GM19025 (cell line): ENCODE results near the gene RABL6.
A peak's percentile ranks its signal among the peaks of the same experiment; 100 is the strongest.
"Not testable (repeated sequence)": the region's sequence is repeated elsewhere in the genome, so short reads cannot be mapped to it uniquely, and the experiment has no call there.

Experiments used
- ATAC-seq: cut with Tn5 transposase; IDR thresholded peaks from one replicate; pipeline ENCODE4 v1.9.1; 2021; ENCODE audit warnings: mild to moderate bottlenecking, low read depth, moderate library complexity; ENCODE audit not compliant: unreplicated experiment

Gene RABL6, protein sequence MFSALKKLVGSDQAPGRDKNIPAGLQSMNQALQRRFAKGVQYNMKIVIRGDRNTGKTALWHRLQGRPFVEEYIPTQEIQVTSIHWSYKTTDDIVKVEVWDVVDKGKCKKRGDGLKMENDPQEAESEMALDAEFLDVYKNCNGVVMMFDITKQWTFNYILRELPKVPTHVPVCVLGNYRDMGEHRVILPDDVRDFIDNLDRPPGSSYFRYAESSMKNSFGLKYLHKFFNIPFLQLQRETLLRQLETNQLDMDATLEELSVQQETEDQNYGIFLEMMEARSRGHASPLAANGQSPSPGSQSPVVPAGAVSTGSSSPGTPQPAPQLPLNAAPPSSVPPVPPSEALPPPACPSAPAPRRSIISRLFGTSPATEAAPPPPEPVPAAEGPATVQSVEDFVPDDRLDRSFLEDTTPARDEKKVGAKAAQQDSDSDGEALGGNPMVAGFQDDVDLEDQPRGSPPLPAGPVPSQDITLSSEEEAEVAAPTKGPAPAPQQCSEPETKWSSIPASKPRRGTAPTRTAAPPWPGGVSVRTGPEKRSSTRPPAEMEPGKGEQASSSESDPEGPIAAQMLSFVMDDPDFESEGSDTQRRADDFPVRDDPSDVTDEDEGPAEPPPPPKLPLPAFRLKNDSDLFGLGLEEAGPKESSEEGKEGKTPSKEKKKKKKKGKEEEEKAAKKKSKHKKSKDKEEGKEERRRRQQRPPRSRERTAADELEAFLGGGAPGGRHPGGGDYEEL

GRCh38 chr9:136807281-136808074, at the start of gene RABL6:
RABL6 (plus strand) TSS chr9:136807948; CDS start chr9:136808197, 249 bp downstream.
- peak; percentile 74 for ATAC-seq

DNA sequence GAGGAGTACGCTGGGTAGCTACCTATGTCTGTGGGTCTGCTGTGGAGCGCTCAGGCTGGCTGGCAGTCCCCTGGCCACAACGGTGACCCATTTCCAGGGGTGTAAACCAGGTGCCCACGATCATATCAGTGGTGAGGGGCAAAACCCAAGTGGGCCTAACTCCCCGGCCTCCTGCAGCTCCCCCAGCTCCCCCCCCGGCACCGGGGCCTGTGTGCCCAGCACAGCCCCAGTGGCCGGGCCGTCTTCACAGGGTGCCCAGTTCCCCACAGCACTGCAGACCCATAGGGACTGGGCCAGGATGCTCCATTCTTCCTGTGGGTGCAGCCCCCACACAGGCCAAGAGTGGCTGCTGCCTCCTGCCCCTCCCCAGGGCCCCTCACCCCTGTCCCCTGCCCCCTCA, 48.7 kb upstream of the RABL6 start:
- no peak for ATAC-seq

- ATAC-seq: no peak
Measured at GRCh38 chr9:136759436-136760325, 48.1 kb upstream of the RABL6 start.

GRCh38 chr9:136760424-136760823, 47.3 kb upstream of the RABL6 start:
- ATAC-seq: no peak

- ATAC-seq: not testable (repeated sequence)
Measured at GRCh38 chr9:136760834-136761544, 46.8 kb upstream of the RABL6 start.

GRCh38 chr9:136761545-136761981, 46.2 kb upstream of the RABL6 start:
- no peak for ATAC-seq

DNA sequence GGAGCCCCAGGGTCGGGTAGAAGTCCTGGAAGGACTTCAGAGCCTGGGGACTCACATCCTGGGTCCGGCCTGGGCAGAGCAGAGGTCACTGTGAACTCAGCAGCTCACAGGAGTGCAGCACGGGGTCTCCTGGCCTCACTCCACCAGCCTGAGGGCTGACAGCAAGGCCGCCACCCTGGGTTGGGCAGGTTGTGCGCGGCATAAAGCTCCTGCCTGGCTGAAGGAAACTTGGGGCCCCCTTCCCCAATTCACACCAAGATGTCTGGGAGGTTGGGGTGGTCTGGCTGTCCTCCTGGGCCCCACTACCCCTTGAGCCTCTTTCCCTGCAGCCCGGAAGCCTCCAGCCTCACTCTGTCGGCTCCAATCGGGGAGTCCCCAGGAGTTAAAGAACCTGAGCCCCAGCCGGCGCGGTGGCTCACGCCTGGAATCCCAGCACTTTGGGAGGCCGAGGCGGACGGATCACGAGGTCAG, 45.5 kb upstream of the RABL6 start:
- no peak for ATAC-seq

DNA sequence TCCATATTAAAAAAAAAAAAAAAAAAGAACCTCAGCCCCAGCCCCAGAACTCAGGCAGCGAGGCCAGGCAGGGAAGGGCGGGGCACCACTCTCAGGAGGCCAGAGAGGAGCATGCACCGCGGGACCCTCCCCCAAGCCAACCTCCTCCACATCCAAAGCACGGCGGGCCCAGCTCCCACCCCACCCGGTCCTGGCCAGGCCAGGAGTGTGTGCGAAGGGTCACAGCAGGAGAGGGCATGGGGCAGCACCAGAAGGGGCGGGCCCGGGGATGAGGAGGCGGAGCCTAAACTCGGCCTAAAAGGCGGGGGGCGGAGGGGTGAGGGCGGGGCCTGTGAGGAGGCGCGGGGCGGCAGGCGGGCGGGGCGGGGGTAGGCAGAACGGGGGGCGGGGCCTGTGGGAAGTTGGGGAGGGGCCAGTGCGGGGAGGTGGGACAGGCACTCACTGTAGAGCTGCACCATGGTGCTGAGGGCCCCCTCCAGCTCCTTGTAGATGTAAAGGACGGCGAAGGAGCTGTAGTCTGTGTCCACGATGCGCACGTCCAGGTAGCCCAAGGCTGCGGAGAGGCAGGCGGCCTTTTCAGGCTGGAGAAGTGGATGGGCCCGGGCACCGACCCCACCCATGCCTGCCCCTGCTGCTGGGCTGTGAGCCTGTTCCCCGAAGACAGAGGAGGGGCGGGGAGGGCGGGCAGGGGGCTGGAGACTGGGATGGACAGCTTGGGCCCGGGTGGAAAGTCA, 44.7 kb upstream of the RABL6 start:
- no peak for ATAC-seq

- ATAC-seq: no peak
Measured at GRCh38 chr9:136763649-136764035, 44.1 kb upstream of the RABL6 start.

DNA sequence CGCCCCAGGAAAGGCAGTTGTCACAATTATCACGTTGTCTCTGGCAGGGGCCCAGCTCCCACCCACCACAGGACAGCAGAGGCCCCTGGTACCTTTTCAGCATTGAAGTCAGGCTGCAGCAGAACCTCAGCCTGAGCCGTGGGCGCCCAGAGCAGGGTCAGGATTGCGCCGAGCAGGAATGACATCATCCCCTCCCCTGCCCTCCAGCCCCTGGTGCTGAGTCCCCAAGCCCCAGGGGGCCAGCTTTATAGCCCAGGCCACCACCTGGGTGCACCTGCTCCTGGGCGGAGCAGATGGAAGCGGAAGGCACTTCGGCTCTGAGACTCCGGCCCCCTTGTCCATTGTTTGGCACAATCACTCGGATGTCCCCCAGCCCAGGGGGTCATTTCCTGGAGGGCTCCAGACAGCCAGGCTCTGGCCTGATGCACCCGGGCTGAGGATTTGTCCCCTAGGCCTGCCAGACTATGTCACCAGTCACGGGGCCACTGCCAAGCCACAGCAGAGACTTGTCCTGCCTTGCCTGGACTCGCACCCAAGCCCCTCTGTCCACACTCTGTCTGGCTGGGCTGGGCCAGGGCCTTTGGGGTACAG, 43.4 kb upstream of the RABL6 start, which contains the start of gene LCN15:
Gene LCN15 (minus strand): TSS at position 218 of the 591 bp plus-strand sequence. CDS start 30 bp downstream, at position 188.
- ATAC-seq: no peak

DNA sequence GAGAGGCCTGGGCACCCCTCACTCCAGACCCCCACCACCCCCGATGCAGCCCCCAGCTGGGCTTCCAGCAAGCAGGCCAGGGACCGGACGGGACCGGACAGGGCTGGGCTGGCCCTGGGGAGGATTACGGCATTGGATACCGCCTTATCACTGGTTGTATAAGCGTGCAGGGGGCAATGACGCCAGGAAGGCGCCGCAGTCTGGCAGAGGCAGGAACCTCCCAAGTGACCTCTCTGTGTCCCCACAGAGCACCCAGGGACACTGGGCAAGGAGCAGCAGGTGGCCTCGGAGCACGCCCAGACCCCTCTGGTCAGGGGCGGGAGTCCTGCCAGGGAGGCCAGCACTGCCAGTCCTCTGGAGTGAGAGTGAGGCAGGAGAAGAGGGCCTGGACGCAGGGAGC, 42.7 kb upstream of the RABL6 start:
- no peak for ATAC-seq

DNA sequence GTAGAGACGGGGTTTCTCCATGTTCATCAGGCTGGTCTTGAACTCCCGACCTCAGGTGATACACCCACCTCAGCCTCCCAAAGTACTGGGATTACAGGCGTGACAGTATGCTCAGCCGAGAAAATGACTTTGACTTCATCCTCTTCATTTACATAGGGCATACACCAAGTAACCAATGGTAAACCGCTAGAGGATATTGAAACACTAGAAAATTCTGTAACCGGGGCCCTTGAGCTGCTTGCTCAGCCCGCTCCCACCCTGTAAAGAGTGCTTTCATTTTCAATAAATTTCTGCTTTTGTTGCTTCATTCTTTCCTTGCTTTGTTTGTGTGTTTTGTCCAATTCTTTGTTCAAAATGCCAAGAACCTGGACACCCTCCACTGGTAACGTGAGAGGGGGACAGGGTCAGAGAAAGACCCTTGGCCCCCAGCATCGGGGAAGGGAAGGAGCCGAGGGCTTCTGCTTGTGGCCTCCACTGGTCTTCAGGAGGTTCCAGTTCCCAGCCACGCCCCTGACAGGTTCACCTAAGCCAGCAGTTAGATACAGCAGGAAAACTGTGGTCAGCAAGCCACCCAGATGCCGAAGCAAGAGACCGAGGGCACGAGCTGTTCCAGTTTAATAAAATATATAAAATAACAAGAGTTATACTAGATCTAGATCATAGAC, 41.9 kb upstream of the RABL6 start:
- not testable (repeated sequence) for ATAC-seq

DNA sequence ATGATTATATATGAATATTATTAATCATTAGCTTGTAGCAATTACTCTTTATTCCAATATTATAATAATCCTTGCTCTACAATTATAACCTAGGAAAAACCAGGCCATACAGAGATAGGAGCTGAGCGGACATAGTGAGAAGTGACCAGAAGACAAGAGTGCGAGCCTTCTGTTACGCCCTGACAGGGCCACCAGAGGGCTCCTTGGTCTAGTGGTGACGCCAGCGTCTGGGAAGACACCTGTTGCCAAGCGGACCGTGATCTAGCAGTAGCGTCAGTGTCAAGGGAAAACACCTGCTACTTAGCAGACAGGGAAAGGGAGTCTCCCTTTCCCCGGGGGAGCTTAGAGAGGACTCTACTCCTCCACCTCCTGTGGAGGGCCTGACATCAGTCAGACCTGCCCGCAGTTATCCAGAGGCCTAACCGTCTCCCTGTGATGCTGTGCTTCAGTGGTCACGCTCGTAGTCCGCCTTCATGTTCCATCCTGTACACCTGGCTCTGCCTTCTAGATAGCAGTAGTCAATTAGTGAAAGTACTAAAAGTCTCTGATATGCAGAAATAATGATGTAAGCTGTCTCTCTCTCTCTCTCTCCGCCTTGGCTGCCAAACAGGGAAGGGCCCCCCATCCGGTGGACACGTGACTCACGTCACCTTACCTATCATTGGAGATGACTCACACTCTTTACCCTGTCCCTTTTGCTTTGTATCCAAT, 41.2 kb upstream of the RABL6 start:
- ATAC-seq: not testable (repeated sequence)

- no peak for ATAC-seq
Measured at GRCh38 chr9:136769710-136770191, 38.0 kb upstream of the RABL6 start.

- no peak for ATAC-seq
Measured at GRCh38 chr9:136771907-136772415, 35.8 kb upstream of the RABL6 start.

DNA sequence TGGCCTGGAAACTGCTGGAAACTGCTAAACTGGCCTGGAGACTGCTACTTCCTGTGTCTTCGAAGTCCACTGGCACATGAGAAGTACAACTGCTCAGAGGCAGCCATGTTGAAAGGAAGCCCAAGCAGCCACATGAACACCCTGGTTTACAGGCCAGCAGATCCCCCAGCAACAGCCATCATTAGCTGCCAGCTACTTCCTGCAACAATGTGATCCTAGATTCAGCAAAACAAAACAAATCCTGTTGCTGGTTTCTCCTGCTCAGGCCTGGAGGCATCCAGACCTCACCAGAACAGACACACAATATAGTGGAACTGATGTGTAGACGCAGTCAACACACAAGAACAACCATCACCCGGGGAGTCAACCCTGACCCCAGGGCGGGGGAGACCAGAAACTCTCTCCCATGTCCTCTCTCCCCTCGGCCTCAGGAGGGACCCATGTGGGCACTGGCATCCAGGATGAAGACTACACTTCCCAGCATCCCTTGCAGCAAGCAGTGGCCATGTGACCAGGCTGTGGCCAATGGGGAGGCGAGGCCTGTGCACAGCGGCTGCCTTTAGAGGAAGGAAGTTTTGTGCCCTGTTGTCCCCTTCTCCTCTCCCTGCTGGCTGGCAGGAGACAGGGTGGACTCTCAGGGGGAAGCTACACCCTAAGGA, 34.2 kb upstream of the RABL6 start:
- ATAC-seq: no peak
